ENCODE results near the gene AKAP3. TPM values are rescaled to one million over a fixed set of nuclear protein-coding genes. Genes with fewer than 3 reads are reported as not detected.

AKAP3 gene
- total RNA-seq, 1 experiment from 2014 or later: 0.26 TPM

- POLR2A ChIA-PET: no interaction called here
- Histone ChIP-seq H3K27me3 (ENCODE audit: control insufficient read depth, insufficient read depth, low read length) (no peaks in the 10 kb centered on the region), H3K36me3 (ENCODE audit: control insufficient read depth, insufficient read depth, low read length) (no peaks in the 10 kb centered on the region), H3K4me1 (ENCODE audit: control insufficient read depth, insufficient read depth, low read length) (no peaks in the 10 kb centered on the region), H3K9me3 (ENCODE audit: control insufficient read depth, insufficient read depth, low read depth, low read length) (no peaks in the 10 kb centered on the region), H3K27ac (ENCODE audit: low read length) (no peak overlapping the region), H3K4me3 (ENCODE audit: low read depth in 2 of 2, low read length in 2 of 2) (no peak overlapping the region)
- DNase-seq (ENCODE audit: low read depth, low spot score) (no peak), ATAC-seq (no peak)
- intact Hi-C loops (cut with micrococcal nuclease; ENCODE audit: unreplicated experiment) (no loop called here), in situ Hi-C loops (cut with HindIII; ENCODE audit: low pct_unique_long_range_greater_than_20kb, low sequenced_read_pairs) (no loop called here)
- TF ChIP-seq TCF7L2 (IDR thresholded peaks at IDR 0.05; ENCODE audit: low read depth, low read length) (no peak), SIN3A (IDR thresholded peaks at IDR 0.05; ENCODE audit: borderline replicate concordance, insufficient read depth, low read depth, low read length) (no peak), POLR2AphosphoS5 (IDR thresholded peaks at IDR 0.05; ENCODE audit: low read depth, low read length) (no peak), REST (IDR thresholded peaks at IDR 0.05; ENCODE audit: insufficient read depth in 1 of 2, low read depth in 2 of 2, low read length in 1 of 2) (no peak)
- TF ChIP-seq, protein P1, sequence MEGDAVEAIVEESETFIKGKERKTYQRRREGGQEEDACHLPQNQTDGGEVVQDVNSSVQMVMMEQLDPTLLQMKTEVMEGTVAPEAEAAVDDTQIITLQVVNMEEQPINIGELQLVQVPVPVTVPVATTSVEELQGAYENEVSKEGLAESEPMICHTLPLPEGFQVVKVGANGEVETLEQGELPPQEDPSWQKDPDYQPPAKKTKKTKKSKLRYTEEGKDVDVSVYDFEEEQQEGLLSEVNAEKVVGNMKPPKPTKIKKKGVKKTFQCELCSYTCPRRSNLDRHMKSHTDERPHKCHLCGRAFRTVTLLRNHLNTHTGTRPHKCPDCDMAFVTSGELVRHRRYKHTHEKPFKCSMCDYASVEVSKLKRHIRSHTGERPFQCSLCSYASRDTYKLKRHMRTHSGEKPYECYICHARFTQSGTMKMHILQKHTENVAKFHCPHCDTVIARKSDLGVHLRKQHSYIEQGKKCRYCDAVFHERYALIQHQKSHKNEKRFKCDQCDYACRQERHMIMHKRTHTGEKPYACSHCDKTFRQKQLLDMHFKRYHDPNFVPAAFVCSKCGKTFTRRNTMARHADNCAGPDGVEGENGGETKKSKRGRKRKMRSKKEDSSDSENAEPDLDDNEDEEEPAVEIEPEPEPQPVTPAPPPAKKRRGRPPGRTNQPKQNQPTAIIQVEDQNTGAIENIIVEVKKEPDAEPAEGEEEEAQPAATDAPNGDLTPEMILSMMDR (IDR thresholded peaks at IDR 0.05): no peak
- no TSS peak for BruUV-seq (replicated peaks)
- CTCF ChIA-PET: no interaction called here
Observed at GRCh38 chr12:4591180-4591687, 57.6 kb downstream of the AKAP3 start.

DNA sequence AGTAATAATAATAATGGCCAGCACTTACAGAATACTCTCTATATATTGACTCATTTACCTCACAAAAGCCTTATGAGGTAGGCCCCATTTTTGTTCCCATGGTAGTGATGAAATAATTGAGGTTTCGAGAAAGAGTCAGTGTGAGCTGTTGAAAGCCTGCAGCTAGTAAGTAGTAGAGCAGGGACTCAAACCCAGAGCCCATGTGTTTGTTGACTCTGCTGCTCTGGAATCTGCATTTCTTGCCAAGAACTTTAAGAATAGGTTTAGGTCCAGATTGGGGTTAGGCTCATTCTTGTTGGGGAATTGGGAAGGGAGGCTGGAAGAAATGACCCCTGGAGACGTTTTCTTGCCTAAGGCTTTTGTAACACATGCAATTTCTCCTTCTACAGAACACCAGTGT, 58.9 kb downstream of the AKAP3 start:
- H3K9me3 ChIP-seq (ENCODE audit: control insufficient read depth, insufficient read depth, low read depth, low read length): no peaks in the 10 kb centered on the region
- H3K36me3 ChIP-seq (ENCODE audit: control insufficient read depth, insufficient read depth, low read length): no peaks in the 10 kb centered on the region
- in situ Hi-C loops (cut with HindIII; ENCODE audit: low pct_unique_long_range_greater_than_20kb, low sequenced_read_pairs) (no loop called here), intact Hi-C loops (cut with micrococcal nuclease; ENCODE audit: unreplicated experiment) (no loop called here)
- no peaks in the 10 kb centered on the region for H3K4me1 ChIP-seq (ENCODE audit: control insufficient read depth, insufficient read depth, low read length)
- BruUV-seq (replicated peaks): no TSS peak
- no peaks in the 10 kb centered on the region for H3K27me3 ChIP-seq (ENCODE audit: control insufficient read depth, insufficient read depth, low read length)
- ChIA-PET POLR2A (no interaction called here), CTCF (no interaction called here)
- ATAC-seq: no peak
- H3K27ac ChIP-seq (ENCODE audit: low read length): no peak overlapping the region
- no peak overlapping the region for H3K4me3 ChIP-seq (ENCODE audit: low read depth in 2 of 2, low read length in 2 of 2)
- no peak for TF ChIP-seq TCF7L2 (IDR thresholded peaks at IDR 0.05; ENCODE audit: low read depth, low read length)
- no peak for TF ChIP-seq REST (IDR thresholded peaks at IDR 0.05; ENCODE audit: insufficient read depth in 1 of 2, low read depth in 2 of 2, low read length in 1 of 2)
- TF ChIP-seq POLR2AphosphoS5 (IDR thresholded peaks at IDR 0.05; ENCODE audit: low read depth, low read length): no peak
- no peak for TF ChIP-seq SIN3A (IDR thresholded peaks at IDR 0.05; ENCODE audit: borderline replicate concordance, insufficient read depth, low read depth, low read length)
- TF ChIP-seq, protein P1 (IDR thresholded peaks at IDR 0.05): no peak
- no peak for DNase-seq (ENCODE audit: low read depth, low spot score)

Measured in Panc1 (cell line).